Cardiac septum (tissue), 1 donor: ENCODE data around the gene TBC1D14. TPM values are rescaled to one million over a fixed set of nuclear protein-coding genes. Genes with fewer than 3 reads are reported as not detected.

Source experiments
- DNase-seq: peaks from one replicate; pipeline ENCODE4 v3.0.0-alpha.2; 2020; ENCODE audit warnings: low spot score
- intact Hi-C: fragments of 100-400 bp; cut with DNase I; formaldehyde crosslinking; loops from one replicate; pipeline ENCODE4 v1.14.0; 2022
- total RNA-seq: library from RNA; stranded (reverse); fragmentation: NEBNext Ultra II Directional; extraction: Animal tissue kit (Norgen Biotek cat#: 25700); gene quantifications from one replicate; pipeline ENCODE4 v1.2.1, GENCODE V29; 2021
- donor health status: DM: no; HTN: no; CAD: no.

The TBC1D14 gene
- total RNA-seq, 1 donor from 2014 or later: 30.8 TPM

- intact Hi-C loops: no loop called here
- DNase-seq: no peak
Observed at GRCh38 chr4:6923507-6923906, 13.9 kb downstream of the TBC1D14 start.

- intact Hi-C loops: no loop called here
- DNase-seq: no peak
Observed at GRCh38 chr4:6924361-6924779, 14.7 kb downstream of the TBC1D14 start.

GRCh38 chr4:6925357-6925836, 15.8 kb downstream of the TBC1D14 start:
- DNase-seq: no peak
- intact Hi-C loops: no loop called here

GRCh38 chr4:6926081-6926480, 16.5 kb downstream of the TBC1D14 start:
- intact Hi-C loops: no loop called here
- DNase-seq: no peak

GRCh38 chr4:6926681-6927478, 17.3 kb downstream of the TBC1D14 start:
- no peak for DNase-seq
- intact Hi-C loops: no loop called here

GRCh38 chr4:6928081-6928480, 18.5 kb downstream of the TBC1D14 start:
- no peak for DNase-seq
- intact Hi-C loops: no loop called here

GRCh38 chr4:6929339-6929811, 19.7 kb downstream of the TBC1D14 start:
- intact Hi-C loops: no loop called here
- no peak for DNase-seq

GRCh38 chr4:6929812-6930464, 20.3 kb downstream of the TBC1D14 start:
- intact Hi-C loops: no loop called here
- no peak for DNase-seq

GRCh38 chr4:6932475-6932874, 22.8 kb downstream of the TBC1D14 start:
- intact Hi-C loops: no loop called here

GRCh38 chr4:6932918-6933317, 23.3 kb downstream of the TBC1D14 start:
- DNase-seq: no peak

More at GRCh38 chr4:6932475-6932874, 22.8 kb downstream of the TBC1D14 start:
- DNase-seq: no peak

GRCh38 chr4:6933691-6934430, 24.2 kb downstream of the TBC1D14 start:
- no peak for DNase-seq
- intact Hi-C loops: no loop called here

More at GRCh38 chr4:6932918-6933317, 23.3 kb downstream of the TBC1D14 start:
- intact Hi-C loops: no loop called here

GRCh38 chr4:6935965-6936364, 26.3 kb downstream of the TBC1D14 start:
- DNase-seq: no peak
- intact Hi-C loops: no loop called here

- intact Hi-C loops: no loop called here
- DNase-seq: no peak
Observed at GRCh38 chr4:6937201-6937600, 27.6 kb downstream of the TBC1D14 start.

- intact Hi-C loops: no loop called here
- no peak for DNase-seq
Observed at GRCh38 chr4:6937754-6938153, 28.1 kb downstream of the TBC1D14 start.

- DNase-seq: peak; percentile 81
- intact Hi-C loops: no loop called here
Observed at GRCh38 chr4:6938237-6938636, 28.6 kb downstream of the TBC1D14 start.

GRCh38 chr4:6938647-6939271, 29.1 kb downstream of the TBC1D14 start:
- no peak for DNase-seq
- intact Hi-C loops: no loop called here

GRCh38 chr4:6939761-6940743, 30.4 kb downstream of the TBC1D14 start:
- DNase-seq: no peak
- intact Hi-C loops: no loop called here

GRCh38 chr4:6940744-6941137, 31.1 kb downstream of the TBC1D14 start:
- DNase-seq: no peak
- intact Hi-C loops: no loop called here

GRCh38 chr4:6941796-6942195, 32.2 kb downstream of the TBC1D14 start:
- intact Hi-C loops: no loop called here
- no peak for DNase-seq
